Adrenal gland (tissue), 12 donors: ENCODE data around the gene SPTBN1. TPM values are rescaled to one million over a fixed set of nuclear protein-coding genes. Genes with fewer than 3 reads are reported as not detected.

Experiments
- DNase-seq, 7 donors: peaks; one replicate each; pipeline ENCODE4 v3.0.0-alpha.2; 2019 to 2020
- H3K27ac ChIP-seq, 5 donors: fragments of 200-600 bp; sonication (generic) in 4 of 5; 1 replicate in 3 of 5; 2 replicates in 2 of 5; pipeline versions ENCODE4 v1.5.1 to v1.8.0; 2016 to 2020; ENCODE audit warnings: mild to moderate bottlenecking in 1 of 5
- H3K27me3 ChIP-seq: fragments of 200-600 bp; 2 replicates; pipeline ENCODE4 v1.8.0; 2021
- H3K36me3 ChIP-seq, 2 donors: fragments of 200-600 bp; replicated peaks in 1 of 2; 1 replicate in 1 of 2; 2 replicates in 1 of 2; pipeline versions ENCODE4 v1.5.1 to v1.8.0; 2018 to 2022
- H3K4me1 ChIP-seq, 2 donors: fragments of 200-600 bp; replicated peaks in 1 of 2; 1 replicate in 1 of 2; 2 replicates in 1 of 2; pipeline versions ENCODE4 v1.5.1 to v1.8.0; 2018 to 2021
- H3K4me3 ChIP-seq, 4 donors: fragments of 200-600 bp; sonication (generic) in 3 of 4; one replicate each; pipeline ENCODE4 v1.5.1; 2016 to 2018
- H3K9me3 ChIP-seq, 3 donors: fragments of 200-600 bp; sonication (generic) in 1 of 3; replicated peaks in 1 of 3; 1 replicate in 2 of 3; 2 replicates in 1 of 3; pipeline versions ENCODE4 v1.5.1 to v1.8.0; 2016 to 2021
- POLR2A ChIP-seq, 2 donors: fragments of 450-650 bp; IDR thresholded peaks; one replicate each; pipeline ENCODE4 v1.6.1; 2017; ENCODE audit warnings: antibody characterized with exemption in 2 of 2, mild to moderate bottlenecking in 2 of 2, moderate library complexity in 1 of 2
- WGBS, 4 donors: extraction: QIAGEN DNeasy Blood & Tissue Kit in 2 of 4; methylation state at CpG; one replicate each; pipeline versions ENCODE4 v1.1.5 to v1.1.7; 2013 to 2017; 5-methylcytosine and 5-hydroxymethylcytosine counted together
- intact Hi-C, 2 donors: fragments of 100-400 bp; cut with DNase I; formaldehyde crosslinking; loops; one replicate each; pipeline versions ENCODE4 v1.14.1 to v1.15.0; 2022 to 2023
- polyA plus RNA-seq, 3 donors: library from polyadenylated mRNA; stranded (reverse); fragments of 200-250 nt in 2 of 3; fragments of 350-450 nt in 1 of 3; fragmentation: Illumina TruSeq in 1 of 3; extraction: RNeasy Lipid Tissue Mini Kit (QIAGEN cat#74804) in 1 of 3; gene quantifications; one replicate each; pipeline ENCODE4 v1.2.3, GENCODE V29; 2013 to 2014
- total RNA-seq, 9 donors: library from RNA; depleted of rRNA in 4 of 9; stranded (reverse); fragments of >200 nt in 4 of 9; fragments of 120-200 nt in 1 of 9; fragmentation: NEBNext Ultra II Directional in 1 of 9; extraction: Animal tissue kit (Norgen Biotek cat#: 25700) in 1 of 9; gene quantifications; one replicate each; pipeline versions ENCODE4 v1.1.0 to v1.2.4, GENCODE V29; 2013 to 2023
- TF ChIP-seq, protein P1 (sequence below), 6 experiments: fragments of 450-650 bp in 4 of 6; fragments of 200-600 bp in 2 of 6; sonication (generic) in 1 of 6; IDR thresholded peaks; 1 replicate in 5 of 6; 2 replicates in 1 of 6; pipeline versions ENCODE4 v1.5.1 to v1.8.0; 2016 to 2021; ENCODE audit warnings: antibody characterized with exemption in 6 of 6, mild to moderate bottlenecking in 2 of 6, moderate library complexity in 1 of 6
- donor health status: healthy with polysubstance abuse.
- donor health status: Bipolar disorder and iron deficiency.
- donor health status: DM: yes; HTN: yes; CAD: no.
- donor health status: DM: no; HTN: no; CAD: no.
- donor health status: DM: no; HTN: no; CAD: no.
- donor health status: DM: yes; HTN: yes; CAD: no.

The SPTBN1 gene
- total and polyA plus RNA-seq, 12 donors, result 72.9 to 653 (median 493) TPM

DNA sequence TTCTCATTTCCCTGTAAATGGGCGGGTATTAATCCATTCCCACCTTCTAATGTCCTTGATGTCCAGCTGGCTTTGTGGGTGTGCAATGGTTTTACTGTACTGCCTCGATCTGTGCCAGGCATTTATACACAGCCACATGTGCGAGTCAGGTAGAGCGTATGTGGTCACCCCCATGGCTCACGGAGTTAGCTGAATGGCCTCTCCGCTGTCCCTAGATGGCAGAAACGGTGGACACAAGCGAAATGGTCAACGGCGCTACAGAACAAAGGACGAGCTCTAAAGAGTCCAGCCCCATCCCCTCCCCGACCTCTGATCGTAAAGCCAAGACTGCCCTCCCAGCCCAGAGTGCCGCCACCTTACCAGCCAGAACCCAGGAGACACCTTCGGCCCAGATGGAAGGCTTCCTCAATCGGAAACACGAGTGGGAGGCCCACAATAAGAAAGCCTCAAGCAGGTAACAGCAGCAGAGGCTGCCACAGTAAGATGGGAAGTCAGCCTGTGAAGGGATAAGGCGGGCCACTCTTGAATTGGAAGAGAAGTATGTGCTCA, 208.2 kb downstream of the SPTBN1 start:
- Histone ChIP-seq H3K4me1 (peaks cover 28 to 48% of the 10 kb centered on the region in 2 donors), H3K9me3 (no peaks in the 10 kb centered on the region), H3K27me3 (no peaks in the 10 kb centered on the region), H3K4me3 (no peak overlapping the region), H3K36me3 (peaks cover 0 to 94% of the 10 kb centered on the region in 2 donors), H3K27ac (peak overlapping the region in 2 of 5 donors; percentile 80 to 95)
- intact Hi-C loops, result no loop called here
- no peak for DNase-seq
- WGBS, 4 donors, result 89 to 98% (median 91%) methylated on average over 15 to 18 of the region's 18 CpGs
- TF ChIP-seq, protein P1, sequence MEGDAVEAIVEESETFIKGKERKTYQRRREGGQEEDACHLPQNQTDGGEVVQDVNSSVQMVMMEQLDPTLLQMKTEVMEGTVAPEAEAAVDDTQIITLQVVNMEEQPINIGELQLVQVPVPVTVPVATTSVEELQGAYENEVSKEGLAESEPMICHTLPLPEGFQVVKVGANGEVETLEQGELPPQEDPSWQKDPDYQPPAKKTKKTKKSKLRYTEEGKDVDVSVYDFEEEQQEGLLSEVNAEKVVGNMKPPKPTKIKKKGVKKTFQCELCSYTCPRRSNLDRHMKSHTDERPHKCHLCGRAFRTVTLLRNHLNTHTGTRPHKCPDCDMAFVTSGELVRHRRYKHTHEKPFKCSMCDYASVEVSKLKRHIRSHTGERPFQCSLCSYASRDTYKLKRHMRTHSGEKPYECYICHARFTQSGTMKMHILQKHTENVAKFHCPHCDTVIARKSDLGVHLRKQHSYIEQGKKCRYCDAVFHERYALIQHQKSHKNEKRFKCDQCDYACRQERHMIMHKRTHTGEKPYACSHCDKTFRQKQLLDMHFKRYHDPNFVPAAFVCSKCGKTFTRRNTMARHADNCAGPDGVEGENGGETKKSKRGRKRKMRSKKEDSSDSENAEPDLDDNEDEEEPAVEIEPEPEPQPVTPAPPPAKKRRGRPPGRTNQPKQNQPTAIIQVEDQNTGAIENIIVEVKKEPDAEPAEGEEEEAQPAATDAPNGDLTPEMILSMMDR (IDR thresholded peaks at IDR 0.05), result no peak
- TF ChIP-seq POLR2A (IDR thresholded peaks at IDR 0.05), result peak in 1 of 2 donors; percentile 8

DNA sequence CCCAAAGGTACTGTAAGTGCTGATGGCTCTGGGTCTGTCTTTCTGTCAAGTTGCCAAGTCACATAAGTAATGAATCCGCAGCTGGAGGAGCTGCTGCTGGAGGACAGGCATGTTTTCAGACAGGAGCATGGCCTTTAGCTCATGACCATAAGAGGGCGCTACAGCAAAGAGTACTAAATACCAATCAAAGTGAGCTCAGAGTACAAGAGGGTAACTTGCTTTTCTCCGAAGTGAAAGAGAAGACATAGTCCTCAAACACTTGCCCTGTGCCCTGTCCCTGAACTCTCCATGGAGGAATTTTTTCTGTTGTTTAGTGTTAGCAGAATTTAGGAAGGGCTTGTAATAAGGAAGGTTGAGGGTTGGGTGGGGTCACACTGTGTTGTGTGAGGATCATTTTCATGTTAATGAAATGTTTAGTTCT, 209.3 kb downstream of the SPTBN1 start:
- TF ChIP-seq, protein P1 (IDR thresholded peaks at IDR 0.05), result peak; percentile 53 to 80 (median 71)
- no peak for TF ChIP-seq POLR2A (IDR thresholded peaks at IDR 0.05)
- Histone ChIP-seq H3K9me3 (no peaks in the 10 kb centered on the region), H3K27ac (peak overlapping the region in 4 of 5 donors; percentile 57 to 95 (median 75)), H3K36me3 (peaks cover 0 to 91% of the 10 kb centered on the region in 2 donors), H3K27me3 (no peaks in the 10 kb centered on the region), H3K4me1 (peaks cover 33 to 59% of the 10 kb centered on the region in 2 donors), H3K4me3 (no peak overlapping the region)
- peak; percentile 64 to 83 (median 78) for DNase-seq
- 18 to 40% (median 19%) methylated on average over 3 of the region's 3 CpGs for WGBS, 4 donors
- intact Hi-C loops, result no loop called here

DNA sequence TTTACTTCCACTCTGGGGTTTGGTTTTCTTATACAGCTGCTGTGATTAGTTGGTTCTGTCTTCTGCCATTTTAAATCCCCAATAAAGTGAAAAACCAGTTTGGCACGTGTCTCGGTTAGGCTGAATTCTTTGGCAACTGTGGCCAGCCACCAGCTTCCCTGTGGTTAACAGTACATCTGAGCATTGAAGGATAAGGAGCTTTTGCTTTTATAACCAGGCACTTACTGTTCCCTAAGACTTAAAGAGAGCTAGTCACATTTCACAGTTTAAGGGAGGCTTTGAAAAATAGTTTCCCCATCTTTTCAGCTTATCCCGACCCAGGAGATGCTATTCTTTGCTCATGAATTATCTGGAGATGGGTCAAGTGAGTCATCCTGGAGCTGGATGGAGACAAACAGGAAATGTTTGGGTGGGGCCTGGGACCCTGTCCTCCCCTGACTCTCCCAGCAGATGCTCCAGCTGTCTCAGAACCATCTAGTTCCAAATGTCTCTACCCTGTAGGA, 210.1 kb downstream of the SPTBN1 start:
- peak in 5 of 7 donors; percentile 49 to 71 (median 55) for DNase-seq
- intact Hi-C loops, result no loop called here
- WGBS, 4 donors, result 10 to 27% (median 16%) methylated on average over 3 of the region's 3 CpGs
- Histone ChIP-seq H3K9me3 (no peaks in the 10 kb centered on the region), H3K36me3 (peaks cover 0 to 91% of the 10 kb centered on the region in 2 donors), H3K4me1 (peaks cover 33 to 59% of the 10 kb centered on the region in 2 donors), H3K4me3 (no peak overlapping the region), H3K27ac (peak overlapping the region; percentile 57 to 95 (median 70)), H3K27me3 (no peaks in the 10 kb centered on the region)
- TF ChIP-seq, protein P1 (IDR thresholded peaks at IDR 0.05), result no peak
- TF ChIP-seq POLR2A (IDR thresholded peaks at IDR 0.05), result no peak

DNA sequence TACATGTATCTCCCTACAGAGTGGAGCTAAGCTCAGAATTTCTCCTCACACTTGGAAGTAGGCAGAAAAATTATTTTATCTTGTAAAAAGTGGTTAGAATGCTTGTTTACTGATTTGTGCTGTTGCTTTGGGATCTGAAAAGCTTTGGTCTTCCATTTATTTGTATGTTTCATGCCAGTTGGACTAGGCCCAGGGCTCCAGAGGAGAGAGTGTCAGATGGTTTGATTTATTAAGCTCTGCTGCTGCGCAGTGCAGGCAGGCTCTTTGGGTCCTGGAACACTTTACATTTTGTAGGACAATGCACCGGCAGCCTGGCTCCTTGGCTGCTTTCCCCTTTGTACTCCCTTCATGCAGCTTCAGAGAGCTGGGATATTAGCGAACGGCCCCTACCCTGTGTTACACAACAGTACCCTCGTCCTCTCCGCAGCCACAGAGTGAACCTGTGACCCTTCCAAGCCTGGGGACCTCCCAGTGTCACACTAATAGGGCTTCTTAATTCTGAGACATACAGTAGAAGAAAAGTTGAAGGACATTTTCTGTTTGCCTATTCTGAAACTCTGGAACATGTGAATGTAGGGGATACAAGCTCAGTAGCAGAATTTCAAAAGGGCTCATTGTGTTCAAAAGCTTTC, 210.6 kb downstream of the SPTBN1 start:
- Histone ChIP-seq H3K4me1 (peaks cover 33 to 59% of the 10 kb centered on the region in 2 donors), H3K27ac (peak overlapping the region; percentile 57 to 95 (median 70)), H3K9me3 (no peaks in the 10 kb centered on the region), H3K27me3 (no peaks in the 10 kb centered on the region), H3K4me3 (no peak overlapping the region), H3K36me3 (peaks cover 0 to 88% of the 10 kb centered on the region in 2 donors)
- TF ChIP-seq, protein P1 (IDR thresholded peaks at IDR 0.05), result no peak
- peak in 1 of 2 donors; percentile 64 for TF ChIP-seq POLR2A (IDR thresholded peaks at IDR 0.05)
- intact Hi-C loops, result no loop called here
- DNase-seq, result peak; percentile 77 to 94 (median 86)
- WGBS, 4 donors, result 0 to 20% (median 17%) methylated on average over 5 to 6 of the region's 6 CpGs
